ENCODE results near the gene ELP4. TPM values are rescaled to one million over a fixed set of nuclear protein-coding genes. Genes with fewer than 3 reads are reported as not detected.

The ELP4 gene
- total RNA-seq, 1 experiment from 2014 or later = 21.4 TPM

DNA sequence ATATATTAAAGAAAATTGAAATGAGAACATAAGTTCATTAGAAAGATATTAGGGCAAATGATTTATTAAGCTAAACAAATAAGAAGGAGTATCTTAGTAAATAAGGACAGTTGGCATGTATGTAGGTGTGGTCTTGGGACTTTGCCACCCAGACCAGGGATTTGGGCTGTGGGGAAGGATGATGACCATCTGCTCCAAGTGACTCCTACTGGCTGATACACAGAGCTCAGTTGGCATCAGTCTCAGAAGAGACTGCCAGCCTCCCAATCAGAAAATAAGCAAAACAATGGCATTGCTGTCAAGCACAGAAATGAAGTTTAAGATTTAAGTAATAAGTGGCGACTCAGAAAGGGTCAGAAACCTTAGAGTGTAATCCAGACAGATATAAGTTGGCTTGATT is 252.1 kb downstream of the ELP4 start:
- Histone ChIP-seq H3K4me3 (replicated peaks in 1 of 2; ENCODE audit: low read depth in 1 of 2, low read length in 2 of 2) (no peak overlapping the region), H4K20me1 (ENCODE audit: insufficient read depth) (no peaks in the 10 kb centered on the region), H3K9ac (ENCODE audit: low read length) (no peak overlapping the region), H3K27me3 (ENCODE audit: insufficient read depth, low read length) (no peaks in the 10 kb centered on the region), H3K4me2 (ENCODE audit: low read length) (no peak overlapping the region), H3K36me3 (ENCODE audit: control insufficient read depth in 1 of 2, insufficient read depth in 2 of 2, low read length in 2 of 2) (no peaks in the 10 kb centered on the region), H3K27ac (ENCODE audit: low read depth, low read length) (no peak overlapping the region), H2AFZ (ENCODE audit: low read depth, low read length, poor library complexity, severe bottlenecking) (no peak overlapping the region), H3K9me2 (ENCODE audit: insufficient read depth) (no peaks in the 10 kb centered on the region), H3K9me3 (ENCODE audit: control insufficient read depth in 1 of 2, insufficient read depth in 1 of 2, low read depth in 1 of 2, low read length in 2 of 2) (no peaks in the 10 kb centered on the region), H3K4me1 (ENCODE audit: control insufficient read depth in 1 of 2, insufficient read depth in 2 of 2, low read length in 2 of 2) (no peaks in the 10 kb centered on the region), H3K79me2 (ENCODE audit: insufficient read depth, low read length) (no peaks in the 10 kb centered on the region)
- ATAC-seq (peak; percentile 49; the same call in 1 of the 2 replicates), DNase-seq (ENCODE audit: low read depth, low spot score) (no peak)
- intact Hi-C loops (cut with micrococcal nuclease) = no loop called here
- TF ChIP-seq ZNF274 (IDR thresholded peaks at IDR 0.05; ENCODE audit: low read depth, low read length) (no peak), SRF (IDR thresholded peaks at IDR 0.05; ENCODE audit: low read depth) (no peak), EGR1 (IDR thresholded peaks at IDR 0.05; ENCODE audit: low read depth) (no peak), YY1 (IDR thresholded peaks at IDR 0.05; ENCODE audit: extremely low read depth, insufficient replicate concordance, low read depth, low read length) (no peak), SP1 (IDR thresholded peaks at IDR 0.05; ENCODE audit: low read depth) (no peak), POLR2A (IDR thresholded peaks at IDR 0.05; ENCODE audit: borderline replicate concordance, extremely low read depth, insufficient read depth, insufficient read length) (no peak)
- TF ChIP-seq, protein P1, sequence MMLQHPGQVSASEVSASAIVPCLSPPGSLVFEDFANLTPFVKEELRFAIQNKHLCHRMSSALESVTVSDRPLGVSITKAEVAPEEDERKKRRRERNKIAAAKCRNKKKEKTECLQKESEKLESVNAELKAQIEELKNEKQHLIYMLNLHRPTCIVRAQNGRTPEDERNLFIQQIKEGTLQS (IDR thresholded peaks at IDR 0.05) = no peak
- ChIA-PET CTCF (no interaction called here), POLR2A (no interaction called here), RAD21 (ENCODE audit: low non-redundant PET in 1 of 2, low total read pairs in 2 of 2, uncharacterized antibody in 2 of 2, unreplicated experiment in 2 of 2) (no interaction called here)
- no TSS peak for BruUV-seq (replicated peaks)

GRCh38 chr11:31763296-31763695 is 253.7 kb downstream of the ELP4 start:
- ChIA-PET CTCF (no interaction called here), RAD21 (ENCODE audit: low non-redundant PET in 1 of 2, low total read pairs in 2 of 2, uncharacterized antibody in 2 of 2, unreplicated experiment in 2 of 2) (no interaction called here), POLR2A (no interaction called here)
- no peaks in the 10 kb centered on the region for H3K4me1 ChIP-seq (ENCODE audit: control insufficient read depth in 1 of 2, insufficient read depth in 2 of 2, low read length in 2 of 2)
- no peak overlapping the region for H3K27ac ChIP-seq (ENCODE audit: low read depth, low read length)
- H4K20me1 ChIP-seq (ENCODE audit: insufficient read depth) = no peaks in the 10 kb centered on the region
- H3K36me3 ChIP-seq (ENCODE audit: control insufficient read depth in 1 of 2, insufficient read depth in 2 of 2, low read length in 2 of 2) = no peaks in the 10 kb centered on the region
- H3K79me2 ChIP-seq (ENCODE audit: insufficient read depth, low read length) = no peaks in the 10 kb centered on the region
- H2AFZ ChIP-seq (ENCODE audit: low read depth, low read length, poor library complexity, severe bottlenecking) = no peak overlapping the region
- H3K4me2 ChIP-seq (ENCODE audit: low read length) = no peak overlapping the region
- intact Hi-C loops (cut with micrococcal nuclease) = no loop called here
- no peaks in the 10 kb centered on the region for H3K27me3 ChIP-seq (ENCODE audit: insufficient read depth, low read length)
- TF ChIP-seq ZFX (IDR thresholded peaks at IDR 0.05) (no peak), EGR1 (IDR thresholded peaks at IDR 0.05; ENCODE audit: low read depth) (no peak), SRF (IDR thresholded peaks at IDR 0.05; ENCODE audit: low read depth) (no peak), ZNF274 (IDR thresholded peaks at IDR 0.05; ENCODE audit: low read depth, low read length) (no peak), JUND (IDR thresholded peaks at IDR 0.05) (no peak), CEBPB (IDR thresholded peaks at IDR 0.05; ENCODE audit: low read depth) (no peak), TCF7L2 (IDR thresholded peaks at IDR 0.05; ENCODE audit: borderline replicate concordance, extremely low read depth, insufficient read depth, insufficient read length) (no peak), RAD21 (IDR thresholded peaks at IDR 0.05; ENCODE audit: low read depth) (no peak), CBX3 (IDR thresholded peaks at IDR 0.05; ENCODE audit: low read depth) (no peak), FOSL1 (IDR thresholded peaks at IDR 0.05; ENCODE audit: low read depth) (no peak)
- TF ChIP-seq, protein P2, sequence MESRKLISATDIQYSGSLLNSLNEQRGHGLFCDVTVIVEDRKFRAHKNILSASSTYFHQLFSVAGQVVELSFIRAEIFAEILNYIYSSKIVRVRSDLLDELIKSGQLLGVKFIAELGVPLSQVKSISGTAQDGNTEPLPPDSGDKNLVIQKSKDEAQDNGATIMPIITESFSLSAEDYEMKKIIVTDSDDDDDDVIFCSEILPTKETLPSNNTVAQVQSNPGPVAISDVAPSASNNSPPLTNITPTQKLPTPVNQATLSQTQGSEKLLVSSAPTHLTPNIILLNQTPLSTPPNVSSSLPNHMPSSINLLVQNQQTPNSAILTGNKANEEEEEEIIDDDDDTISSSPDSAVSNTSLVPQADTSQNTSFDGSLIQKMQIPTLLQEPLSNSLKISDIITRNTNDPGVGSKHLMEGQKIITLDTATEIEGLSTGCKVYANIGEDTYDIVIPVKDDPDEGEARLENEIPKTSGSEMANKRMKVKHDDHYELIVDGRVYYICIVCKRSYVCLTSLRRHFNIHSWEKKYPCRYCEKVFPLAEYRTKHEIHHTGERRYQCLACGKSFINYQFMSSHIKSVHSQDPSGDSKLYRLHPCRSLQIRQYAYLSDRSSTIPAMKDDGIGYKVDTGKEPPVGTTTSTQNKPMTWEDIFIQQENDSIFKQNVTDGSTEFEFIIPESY (IDR thresholded peaks at IDR 0.05; ENCODE audit: extremely low read depth, insufficient replicate concordance, low read length) = no peak
- TF ChIP-seq, protein P3, sequence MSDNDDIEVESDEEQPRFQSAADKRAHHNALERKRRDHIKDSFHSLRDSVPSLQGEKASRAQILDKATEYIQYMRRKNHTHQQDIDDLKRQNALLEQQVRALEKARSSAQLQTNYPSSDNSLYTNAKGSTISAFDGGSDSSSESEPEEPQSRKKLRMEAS (IDR thresholded peaks at IDR 0.05) = no peak
- BruUV-seq (replicated peaks) = no TSS peak
- H3K9me3 ChIP-seq (ENCODE audit: control insufficient read depth in 1 of 2, insufficient read depth in 1 of 2, low read depth in 1 of 2, low read length in 2 of 2) = no peaks in the 10 kb centered on the region
- no peak overlapping the region for H3K9ac ChIP-seq (ENCODE audit: low read length)
- ATAC-seq (no peak), DNase-seq (ENCODE audit: low read depth, low spot score) (no peak)
- H3K9me2 ChIP-seq (ENCODE audit: insufficient read depth) = no peaks in the 10 kb centered on the region
- no peak overlapping the region for H3K4me3 ChIP-seq (replicated peaks in 1 of 2; ENCODE audit: low read depth in 1 of 2, low read length in 2 of 2)

Data from HCT116 (cell line).